Stimulated activated CD4-positive, alpha-beta T cell treated with anti-CD3 and anti-CD28 coated beads, Interleukin-1b, Interleukin-23, amount 100 ng/mL, for 1 hour (primary cell): Measurements from ENCODE around the gene SACM1L.

Experiments used
- DNase-seq, 2 donors: peaks; one replicate each; pipeline ENCODE4 v3.0.0-alpha.2; 2020; ENCODE audit warnings: low read depth in 2 of 2

The SACM1L gene, protein sequence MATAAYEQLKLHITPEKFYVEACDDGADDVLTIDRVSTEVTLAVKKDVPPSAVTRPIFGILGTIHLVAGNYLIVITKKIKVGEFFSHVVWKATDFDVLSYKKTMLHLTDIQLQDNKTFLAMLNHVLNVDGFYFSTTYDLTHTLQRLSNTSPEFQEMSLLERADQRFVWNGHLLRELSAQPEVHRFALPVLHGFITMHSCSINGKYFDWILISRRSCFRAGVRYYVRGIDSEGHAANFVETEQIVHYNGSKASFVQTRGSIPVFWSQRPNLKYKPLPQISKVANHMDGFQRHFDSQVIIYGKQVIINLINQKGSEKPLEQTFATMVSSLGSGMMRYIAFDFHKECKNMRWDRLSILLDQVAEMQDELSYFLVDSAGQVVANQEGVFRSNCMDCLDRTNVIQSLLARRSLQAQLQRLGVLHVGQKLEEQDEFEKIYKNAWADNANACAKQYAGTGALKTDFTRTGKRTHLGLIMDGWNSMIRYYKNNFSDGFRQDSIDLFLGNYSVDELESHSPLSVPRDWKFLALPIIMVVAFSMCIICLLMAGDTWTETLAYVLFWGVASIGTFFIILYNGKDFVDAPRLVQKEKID

DNA sequence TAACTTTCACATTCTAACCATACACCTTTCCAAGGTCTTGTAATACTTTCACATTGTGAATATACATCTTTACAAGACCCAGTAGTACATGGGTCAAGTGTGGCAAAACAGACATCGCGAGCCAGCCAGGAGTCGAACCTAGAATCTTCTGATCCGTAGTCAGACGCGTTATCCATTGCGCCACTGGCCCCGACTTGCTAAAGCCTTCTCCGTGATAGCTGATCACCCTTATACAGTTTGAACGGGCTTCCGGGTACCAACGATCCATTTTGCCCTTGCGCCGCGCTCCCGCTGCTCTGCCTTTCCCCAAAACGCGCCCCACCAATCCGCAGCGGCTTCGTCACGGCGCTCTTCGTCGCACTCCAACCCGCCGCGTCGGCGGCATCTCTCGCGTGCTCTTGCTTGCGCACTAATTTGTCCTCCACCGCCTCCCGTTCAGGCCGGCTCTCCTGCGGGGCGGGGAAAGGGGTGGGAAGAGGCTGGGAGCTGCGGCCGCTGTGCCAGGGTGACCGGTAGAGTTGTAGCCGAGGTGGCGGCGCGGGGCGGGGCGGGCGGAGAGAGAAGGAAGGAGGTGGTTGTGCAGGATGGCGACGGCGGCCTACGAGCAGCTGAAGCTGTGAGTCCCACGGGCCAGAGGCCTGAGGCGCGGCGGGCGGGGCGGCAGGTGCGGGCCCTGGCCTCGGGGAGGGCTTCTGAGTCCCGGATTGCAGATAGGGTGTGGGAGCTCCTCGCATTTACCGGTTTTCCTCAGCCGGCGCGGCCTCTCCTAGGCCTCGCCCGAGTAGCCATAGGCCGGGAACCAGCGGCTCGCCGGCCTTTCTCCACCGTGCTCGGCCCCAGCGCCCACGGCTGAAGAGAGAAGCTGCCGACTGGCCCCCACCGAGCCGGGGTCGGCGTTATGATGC, at the start of gene SACM1L:
Gene SACM1L, plus strand, starts transcription at position 515 of the 905 bp plus-strand sequence. Its CDS starts 70 bp downstream, at position 585.
- peak; percentile 86 to 90 for DNase-seq

DNA sequence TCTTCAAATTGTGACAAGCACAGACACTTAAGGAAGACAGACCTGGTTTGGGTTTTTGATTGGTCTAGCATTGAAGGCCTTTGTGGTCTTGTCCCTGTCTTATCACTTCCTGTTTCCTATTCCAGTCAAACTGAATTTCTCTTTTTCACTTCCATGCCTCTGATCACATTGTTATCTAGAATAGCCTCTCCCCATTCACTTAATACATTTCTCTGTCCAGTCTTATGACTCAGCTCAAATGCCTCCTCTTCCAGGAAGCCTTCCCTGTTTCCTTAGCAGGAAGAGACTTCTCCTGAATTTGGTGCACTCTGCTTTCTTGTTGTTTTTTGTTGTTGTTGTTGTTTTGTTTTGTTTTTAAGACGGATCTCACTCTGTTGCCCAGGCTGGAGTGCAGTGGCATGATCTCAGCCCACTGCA, 49.1 kb upstream of the SACM1L start:
- DNase-seq, result no peak

DNA sequence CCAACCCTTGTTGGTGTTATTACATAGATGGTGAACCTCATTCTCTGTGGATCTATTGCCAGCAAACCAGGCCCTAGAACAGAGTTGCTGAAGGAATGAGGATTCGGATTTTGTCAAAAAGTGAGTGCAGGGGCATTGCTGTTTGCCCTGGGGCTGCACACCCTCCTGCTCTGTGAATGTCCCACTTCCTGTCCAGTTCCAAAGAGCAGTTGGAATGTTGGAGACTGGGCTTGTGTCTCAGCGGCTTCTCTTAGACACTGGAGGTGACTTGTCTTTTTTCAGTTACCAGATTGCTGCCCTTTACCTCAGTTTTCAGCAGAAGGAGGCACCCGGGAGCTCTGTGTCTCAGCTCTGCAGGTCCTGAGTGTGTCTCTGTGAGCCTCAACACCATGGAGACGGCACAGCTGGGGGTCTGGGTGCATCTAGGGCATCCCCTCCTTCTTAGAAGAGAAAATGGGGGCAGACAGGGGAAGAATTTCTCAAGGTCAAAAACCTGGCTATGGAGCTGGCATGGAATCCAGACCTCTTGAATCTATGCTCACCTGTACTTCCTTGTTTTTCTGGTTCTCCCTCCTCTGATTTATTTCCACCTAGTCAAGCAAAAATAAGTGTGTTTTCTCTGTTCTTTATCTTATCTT, 48.4 kb upstream of the SACM1L start:
- DNase-seq, result no peak

DNA sequence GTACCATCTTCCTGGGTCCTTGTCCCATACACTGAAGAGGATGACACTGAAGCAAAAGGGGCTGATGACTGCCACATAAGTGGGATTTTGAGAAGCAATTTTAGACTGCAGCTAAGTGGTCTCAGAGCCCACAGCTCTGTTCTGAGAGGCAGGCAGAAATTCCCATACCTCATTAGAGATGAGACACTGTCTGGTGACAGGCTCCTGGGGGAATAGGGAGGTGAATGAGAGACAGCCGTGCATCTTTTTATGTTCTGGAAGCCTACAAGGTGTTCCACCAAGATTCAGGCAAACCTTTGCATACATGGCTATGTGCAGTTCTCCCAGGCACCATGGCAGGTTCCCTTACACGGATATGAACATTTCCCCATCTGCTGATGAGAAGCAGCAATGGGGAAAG, 47.4 kb upstream of the SACM1L start:
- DNase-seq, result no peak

DNA sequence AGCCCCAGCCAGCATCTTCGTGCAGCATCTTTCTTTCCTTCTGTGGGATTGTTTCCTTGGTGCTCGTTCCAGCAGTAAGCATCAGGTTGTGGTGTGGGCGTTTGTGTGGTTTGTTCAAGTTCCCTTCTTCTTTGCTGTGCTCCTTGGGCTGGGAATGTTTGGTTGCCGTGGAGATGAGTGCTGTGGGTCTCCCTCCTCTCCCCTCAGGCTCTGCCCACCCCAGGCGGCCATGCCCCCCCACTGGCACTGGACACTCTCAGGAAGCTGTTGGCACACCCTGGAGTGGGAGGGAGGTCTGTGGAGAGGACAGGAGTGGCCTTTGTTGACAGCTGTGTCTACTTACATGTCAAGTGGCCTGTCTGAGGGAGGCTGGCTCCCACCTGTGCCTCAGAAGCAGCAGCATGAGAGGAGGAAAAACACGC, 46.5 kb upstream of the SACM1L start:
- no peak for DNase-seq

DNA sequence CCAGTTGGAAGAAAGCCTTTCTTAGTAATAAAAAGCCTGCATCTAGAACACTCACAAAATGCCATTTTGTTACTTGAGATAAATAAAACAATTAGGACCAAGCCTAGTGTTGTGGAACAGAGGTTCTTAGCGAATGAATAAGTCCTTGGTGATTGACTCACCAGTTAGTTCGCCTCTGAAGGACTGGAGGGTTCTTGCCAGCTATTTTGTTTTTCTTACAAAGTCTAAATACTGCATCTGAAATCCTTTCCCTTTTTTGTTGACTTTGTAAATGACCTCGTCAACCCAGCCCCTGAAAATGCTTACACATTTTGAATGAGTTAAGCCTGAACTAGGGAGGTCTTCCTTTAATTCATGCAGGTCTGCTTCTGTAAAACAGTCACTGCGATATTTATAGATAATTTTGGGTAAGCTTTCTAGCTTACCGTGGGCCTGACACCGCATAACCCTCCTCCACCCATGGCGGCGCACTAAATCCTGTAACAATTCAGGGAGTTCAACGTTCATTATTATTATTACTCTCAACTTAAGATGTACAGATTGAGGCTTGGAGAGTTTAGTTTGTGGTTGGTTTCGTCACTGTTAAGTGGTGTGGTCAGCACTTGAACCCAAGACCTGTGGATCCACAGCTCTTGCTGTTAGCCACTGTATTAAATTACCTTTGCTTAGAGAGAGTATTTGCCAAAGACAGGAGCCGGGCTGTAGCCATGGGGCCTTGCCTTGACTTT, 45.0 kb upstream of the SACM1L start:
- DNase-seq, result no peak

DNA sequence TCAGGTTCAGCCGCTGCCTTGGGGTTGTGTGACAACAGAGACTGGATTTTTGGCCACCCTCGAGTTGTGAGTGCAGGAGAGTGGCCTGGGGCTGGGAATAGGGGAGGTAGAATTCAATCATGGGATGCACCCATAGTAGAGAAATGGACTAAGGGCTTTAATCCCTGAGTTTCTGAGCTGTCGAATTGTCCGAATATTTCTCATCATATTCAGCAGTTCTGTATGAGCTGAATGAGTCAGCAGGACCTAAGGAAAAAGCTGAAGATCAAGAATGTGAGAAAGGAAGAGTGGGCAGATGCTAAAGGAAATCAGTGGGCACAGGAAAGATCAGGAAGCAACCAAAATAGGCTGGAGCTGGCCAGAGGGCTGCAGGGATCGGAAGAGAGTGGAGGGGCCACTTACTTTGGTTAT, 44.4 kb upstream of the SACM1L start:
- DNase-seq, result no peak

DNA sequence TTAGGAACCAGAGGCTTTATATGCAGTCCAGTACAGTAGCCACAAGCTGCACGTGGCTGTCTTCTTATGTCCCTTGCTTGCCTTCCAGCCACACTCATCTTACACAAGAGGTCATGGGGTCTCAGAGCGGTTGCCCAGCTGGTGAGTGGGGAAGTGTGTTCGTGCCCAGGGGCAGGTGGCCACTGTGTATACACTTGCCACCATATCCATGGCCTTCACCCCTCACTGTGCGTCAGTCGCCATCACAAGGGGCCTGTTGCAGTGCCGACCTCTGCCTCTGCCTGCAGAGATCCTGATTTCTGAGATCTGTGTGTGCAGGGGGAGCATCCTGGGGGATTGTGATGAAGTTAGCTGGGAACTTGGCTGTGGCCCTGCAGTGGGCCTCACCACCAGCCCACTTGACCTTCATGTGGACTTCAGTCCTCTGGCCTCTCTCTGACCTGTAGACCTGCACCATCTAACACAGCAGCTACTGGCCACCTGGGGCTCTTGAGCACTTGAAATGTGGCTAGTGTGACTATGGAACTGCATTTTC, 43.1 kb upstream of the SACM1L start:
- no peak for DNase-seq

DNA sequence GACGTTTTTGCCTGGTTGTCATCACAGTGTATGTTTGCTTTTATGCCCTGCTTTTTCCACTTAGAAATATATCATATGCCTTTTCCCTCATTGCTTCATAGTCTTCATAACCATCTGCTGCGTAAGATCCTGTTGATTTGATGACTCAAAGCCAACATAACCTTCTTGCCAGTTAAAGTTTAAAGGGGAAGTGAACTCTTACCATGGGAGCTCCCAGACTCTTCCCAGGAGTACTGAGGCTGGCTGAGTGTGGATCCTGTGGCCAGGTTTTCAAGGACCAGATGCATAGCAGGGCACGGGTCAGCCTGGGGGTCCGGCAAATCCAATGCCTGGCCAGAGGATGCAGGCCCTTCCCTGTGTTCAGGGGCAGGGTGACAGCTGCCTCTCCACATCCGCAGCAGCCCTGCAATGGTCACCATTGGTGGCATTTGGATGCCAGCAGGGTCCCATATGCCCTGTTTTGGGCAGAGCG, 42.0 kb upstream of the SACM1L start:
- DNase-seq, result no peak

DNA sequence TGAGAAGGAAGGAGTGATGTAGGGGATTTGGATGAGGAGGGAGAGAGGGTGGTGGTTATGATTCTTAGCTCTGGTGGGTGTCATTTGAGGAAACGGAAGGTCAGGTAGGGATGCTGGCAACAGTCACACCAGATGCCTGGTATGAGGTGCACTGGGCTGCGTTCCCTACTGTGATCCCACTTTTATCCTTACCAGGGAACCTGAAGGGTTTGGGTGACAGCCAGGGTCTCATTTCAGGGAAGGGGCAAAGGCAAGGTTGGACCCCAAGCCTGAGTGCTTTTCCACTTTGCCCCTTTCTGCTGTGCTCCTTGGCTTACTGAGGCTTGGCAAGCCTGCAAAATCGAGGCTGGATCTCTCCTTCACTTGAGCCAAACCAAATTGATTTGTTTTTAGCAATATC, 36.0 kb upstream of the SACM1L start:
- no peak for DNase-seq

DNA sequence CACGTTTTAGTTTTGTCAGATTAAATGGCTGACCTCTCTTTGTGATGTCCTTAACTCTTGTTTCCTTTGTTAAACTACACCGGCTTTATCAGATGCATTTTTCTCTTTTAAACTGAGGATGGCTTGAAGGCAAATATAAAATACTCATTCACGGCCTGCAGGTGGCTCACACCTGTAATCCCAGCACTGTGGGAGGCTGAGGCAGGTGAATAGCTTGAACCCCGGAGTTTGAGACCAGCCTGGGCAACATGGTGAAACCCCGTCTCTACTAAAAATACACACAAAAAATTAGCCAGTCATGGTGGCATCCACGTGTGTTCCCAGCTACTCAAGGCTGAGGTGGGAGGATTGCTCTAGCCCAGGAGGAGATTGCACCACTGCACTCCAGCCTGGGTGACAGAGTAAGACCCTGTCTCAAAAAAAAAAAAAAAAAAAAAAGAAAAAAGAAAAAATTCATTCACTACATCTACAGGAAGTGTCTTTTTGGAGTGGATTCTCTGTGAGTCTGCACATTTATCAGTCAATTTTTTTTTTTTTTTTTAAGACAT, 34.7 kb upstream of the SACM1L start:
- DNase-seq, result no peak

DNA sequence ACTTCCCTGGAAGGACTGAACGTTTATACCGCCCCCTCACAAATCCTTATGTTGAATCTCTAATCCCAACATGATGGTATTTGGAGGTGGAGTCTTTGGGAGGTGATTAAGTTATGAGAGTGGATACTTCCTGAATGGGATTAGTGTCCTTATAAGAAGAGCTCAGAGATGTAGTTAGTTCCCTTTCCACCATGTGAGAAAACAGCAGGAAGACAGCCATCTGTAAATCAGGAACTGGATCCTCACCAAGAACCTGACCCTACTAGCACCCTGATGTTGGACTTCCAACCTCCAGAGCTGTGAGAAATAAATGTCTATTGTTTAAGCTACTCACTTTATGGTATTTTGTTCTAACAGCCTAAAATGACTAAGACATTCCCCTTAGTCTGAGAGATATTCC, 33.3 kb upstream of the SACM1L start:
- DNase-seq, result no peak

DNA sequence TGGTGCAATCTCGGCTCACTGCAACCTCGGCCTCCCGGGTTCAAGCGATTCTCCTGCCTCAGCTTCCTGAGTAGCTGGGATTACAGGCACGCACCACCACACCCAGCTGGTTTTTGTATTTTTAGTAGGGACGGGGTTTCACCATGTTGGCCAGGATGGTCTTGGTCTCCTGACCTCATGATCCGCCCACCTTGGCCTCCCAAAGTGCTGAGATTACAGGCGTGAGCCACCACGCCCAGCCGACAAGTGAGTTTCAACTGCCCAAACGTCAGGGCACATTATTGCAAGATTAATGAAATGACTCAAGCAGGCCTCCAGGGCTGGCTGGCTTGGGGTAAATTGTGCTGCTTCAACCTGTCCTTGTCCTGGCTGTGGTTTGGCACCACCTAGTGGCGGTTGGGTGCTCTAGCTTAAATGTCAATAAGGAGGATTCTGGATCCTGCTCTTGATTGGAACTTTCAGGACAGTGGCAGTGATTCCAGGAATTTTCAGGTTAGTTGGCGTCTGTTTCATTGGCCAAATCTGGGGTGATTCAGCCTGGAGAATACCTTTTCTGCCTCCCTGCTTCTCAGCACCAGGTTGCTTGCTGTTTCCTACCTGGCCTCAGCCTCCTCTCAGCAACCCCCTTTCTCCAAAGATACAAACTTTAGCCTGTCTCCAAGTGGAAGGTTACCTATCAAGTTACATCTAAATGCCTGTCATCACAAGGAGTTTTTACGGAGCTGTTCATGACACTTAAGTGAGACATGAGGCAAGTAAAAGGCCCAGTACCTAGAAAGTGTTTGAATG, 32.4 kb upstream of the SACM1L start:
- peak; percentile 68 to 71 for DNase-seq

DNA sequence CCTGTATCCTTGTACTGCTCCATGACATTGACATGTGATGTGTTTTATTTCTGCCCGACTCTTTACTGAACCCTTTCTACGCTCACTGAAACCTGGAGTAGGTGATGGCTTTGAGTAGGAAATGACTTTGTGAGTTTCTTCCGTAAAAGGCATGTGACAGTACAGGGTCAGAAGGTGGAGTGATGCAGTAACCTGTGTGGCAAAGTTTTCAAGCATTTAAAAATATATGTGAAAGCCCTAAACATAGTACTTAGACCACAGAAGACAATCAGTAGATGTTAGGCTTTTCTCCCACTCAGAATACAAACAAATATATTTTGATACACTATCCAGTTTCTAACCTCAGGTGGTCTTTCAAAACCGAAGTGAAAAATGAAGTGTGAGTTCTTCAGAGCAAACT, 31.3 kb upstream of the SACM1L start:
- DNase-seq, result no peak

DNA sequence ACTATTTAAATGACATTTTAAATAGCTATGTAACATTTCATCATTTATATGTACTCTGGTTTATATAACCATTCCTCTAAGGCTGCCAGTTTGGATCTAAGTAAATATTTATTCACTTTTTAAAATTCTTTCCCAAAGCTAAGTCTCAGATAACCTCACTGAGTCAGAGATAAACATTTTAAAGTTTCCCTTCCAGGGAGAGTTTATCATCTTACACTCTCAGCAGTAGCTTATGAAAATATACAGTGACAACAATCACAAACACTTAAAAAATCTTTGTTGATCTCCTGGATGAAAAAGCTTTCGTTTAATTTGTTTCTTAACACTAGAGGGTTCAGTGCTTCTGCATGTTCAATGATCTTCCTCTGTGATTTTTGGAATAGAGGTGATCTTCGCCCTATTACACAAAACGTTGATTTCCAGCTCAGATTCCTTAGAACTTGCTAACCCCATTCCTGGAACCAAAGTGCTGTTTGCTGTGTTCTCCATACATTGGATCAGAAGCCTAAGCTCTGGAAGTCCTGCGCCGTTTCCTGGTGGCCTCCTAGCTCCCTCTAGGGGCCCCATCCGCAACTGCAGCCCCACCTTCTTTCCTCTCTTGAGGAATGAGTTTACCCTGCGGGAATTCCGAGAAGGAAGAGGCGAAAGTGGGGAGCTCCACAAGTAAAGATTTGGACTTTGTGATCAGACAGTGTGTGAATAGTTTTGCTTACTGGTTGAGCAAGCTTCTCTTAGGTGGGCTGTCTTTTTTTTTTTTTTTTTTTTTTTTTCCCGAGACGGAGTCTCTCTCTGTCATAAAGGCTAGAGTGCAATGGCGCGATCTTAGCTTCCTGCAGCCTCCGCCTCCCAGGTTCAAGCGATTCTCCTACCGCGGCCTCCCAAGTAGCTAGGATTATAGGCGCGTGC, 29.3 kb upstream of the SACM1L start:
- peak in 1 of 2 donors; percentile 23 for DNase-seq

DNA sequence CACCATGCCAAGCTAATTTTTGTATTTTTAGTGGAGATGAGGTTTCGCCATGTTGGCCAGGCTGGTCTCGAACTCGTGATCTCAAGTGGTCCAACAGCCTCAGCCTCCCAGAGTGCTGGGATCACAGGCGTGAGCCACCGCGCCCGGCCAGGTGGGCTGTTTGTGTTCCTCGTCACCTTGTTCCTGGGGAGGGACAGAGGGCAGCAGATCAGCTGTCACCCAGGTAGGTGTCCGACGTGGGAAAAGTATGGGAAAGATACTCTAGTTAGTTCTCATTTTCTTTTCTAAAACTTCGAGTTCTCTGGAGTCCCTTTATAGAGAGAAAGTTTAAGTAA, 28.7 kb upstream of the SACM1L start:
- DNase-seq, result no peak

DNA sequence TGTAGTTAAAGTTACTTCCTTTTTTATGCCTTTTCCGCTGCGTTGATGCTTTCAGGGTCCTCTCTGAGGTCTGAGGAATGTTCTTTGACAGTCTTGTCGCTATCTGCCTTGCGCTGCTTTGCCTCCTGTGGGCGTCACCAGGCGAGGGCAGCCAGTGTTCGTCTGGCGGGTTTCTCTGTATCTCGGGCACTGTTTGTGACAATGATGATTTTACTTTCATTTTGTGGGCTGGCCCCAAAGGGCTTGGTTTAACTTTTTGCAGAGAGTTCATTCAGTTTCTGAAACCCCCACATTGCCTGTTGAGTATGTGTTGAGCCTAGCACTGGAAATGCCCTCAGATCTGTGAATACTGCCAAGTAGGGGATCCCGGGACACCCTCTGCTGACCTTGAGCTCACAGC, 24.6 kb upstream of the SACM1L start:
- DNase-seq, result peak in 1 of 2 donors; percentile 49

DNA sequence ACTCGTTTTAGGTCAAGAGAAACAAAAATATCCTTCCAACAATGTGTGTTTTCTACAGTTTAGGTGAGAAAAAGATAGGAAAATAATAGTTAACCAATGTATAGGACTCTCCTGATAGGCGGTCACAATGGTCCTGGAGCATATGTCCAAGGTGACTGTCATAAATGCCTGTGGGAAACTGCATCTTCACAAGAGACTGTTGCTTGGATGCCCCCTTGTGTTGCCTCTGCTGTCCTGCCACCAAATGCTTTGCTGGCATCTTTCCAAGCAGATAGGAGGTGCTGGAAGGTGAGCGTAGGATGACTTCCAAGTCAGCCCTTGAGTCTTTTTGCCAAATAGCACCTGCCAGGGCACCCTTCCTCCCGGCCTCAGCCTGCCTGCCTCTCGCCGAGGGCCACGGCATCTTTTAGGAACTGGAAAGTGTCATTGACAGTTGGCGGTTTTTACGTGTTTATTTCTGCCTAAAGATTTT, 24.1 kb upstream of the SACM1L start:
- DNase-seq, result no peak
